H1 (cell line): Measurements from ENCODE around the gene HSPB1. TPM values are rescaled to one million over a fixed set of nuclear protein-coding genes. Genes with fewer than 3 reads are reported as not detected.
A peak's percentile ranks its signal among the peaks of the same experiment; 100 is the strongest.

Source experiments
- ATF2 ChIP-seq: IDR thresholded peaks from 2 replicates; pipeline ENCODE4 v1.6.1; 2012; ENCODE audit warnings: low read length, inconsistent platforms
- CHD7 ChIP-seq: fragments of 300-600 bp; sonication (generic); IDR thresholded peaks from 2 replicates; pipeline ENCODE4 v1.7.1; 2012; ENCODE audit warnings: low read length, moderate library complexity, mild to moderate bottlenecking, inconsistent platforms; ENCODE audit not compliant: insufficient replicate concordance
- TAF7 ChIP-seq: optimal IDR thresholded peaks from 2 replicates; pipeline ENCODE3; 2011; ENCODE audit warnings: low read depth, mild to moderate bottlenecking, inconsistent platforms, low read length, moderate library complexity, borderline replicate concordance
- YY1 ChIP-seq: IDR thresholded peaks from 2 replicates; pipeline ENCODE4 v1.6.1; 2011; ENCODE audit warnings: low read depth, mild to moderate bottlenecking, low read length
- polyA plus RNA-seq, 7 experiments: library from polyadenylated mRNA; depleted of rRNA in 3 of 7; stranded (reverse) in 5 of 7; unstranded in 2 of 7; fragments of >200 nt in 5 of 7; fragments of 200-250 nt in 2 of 7; gene quantifications; 1 replicate in 5 of 7; 2 replicates in 1 of 7; 4 replicates in 1 of 7; pipeline versions ENCODE4 v1.2.1 to v1.2.3, GENCODE V29; 2011 to 2013; ENCODE audit warnings: missing spikeins in 2 of 7, mixed read lengths in 2 of 7
- total RNA-seq: library from RNA; stranded (reverse); fragmentation: NEBNext Ultra II Directional; extraction: Animal tissue kit (Norgen Biotek cat#: 25700); gene quantifications from 2 replicates; pipeline ENCODE4 v1.2.1, GENCODE V29; 2021
- TF ChIP-seq, protein P1 (sequence below), 3 experiments: IDR thresholded peaks; 1 replicate in 2 of 3; 2 replicates in 1 of 3; pipeline versions ENCODE4 v1.5.1 to v1.6.1; 2011; ENCODE audit warnings: low read length in 3 of 3, mild to moderate bottlenecking in 3 of 3, inconsistent platforms in 2 of 3, low read depth in 1 of 3, moderate library complexity in 1 of 3; ENCODE audit not compliant: insufficient read depth in 1 of 3; ENCODE audit errors: control extremely low read depth in 1 of 3

The HSPB1 gene
- total and polyA plus RNA-seq, 2 of the 8 experiments (the other 6 are each of a cell fraction or from before 2014, with no cell fraction given), result 165 to 254 TPM

GRCh38 chr7:76314042-76314721 is 11.7 kb downstream of the HSPB1 start (continued):
- TF ChIP-seq CHD7 (no peak), YY1 (no peak), ATF2 (0 out of 2 replicates have a peak, but pooled peaks have one; percentile 56), TAF7 (peak; percentile 20)
- TF ChIP-seq, protein P1, sequence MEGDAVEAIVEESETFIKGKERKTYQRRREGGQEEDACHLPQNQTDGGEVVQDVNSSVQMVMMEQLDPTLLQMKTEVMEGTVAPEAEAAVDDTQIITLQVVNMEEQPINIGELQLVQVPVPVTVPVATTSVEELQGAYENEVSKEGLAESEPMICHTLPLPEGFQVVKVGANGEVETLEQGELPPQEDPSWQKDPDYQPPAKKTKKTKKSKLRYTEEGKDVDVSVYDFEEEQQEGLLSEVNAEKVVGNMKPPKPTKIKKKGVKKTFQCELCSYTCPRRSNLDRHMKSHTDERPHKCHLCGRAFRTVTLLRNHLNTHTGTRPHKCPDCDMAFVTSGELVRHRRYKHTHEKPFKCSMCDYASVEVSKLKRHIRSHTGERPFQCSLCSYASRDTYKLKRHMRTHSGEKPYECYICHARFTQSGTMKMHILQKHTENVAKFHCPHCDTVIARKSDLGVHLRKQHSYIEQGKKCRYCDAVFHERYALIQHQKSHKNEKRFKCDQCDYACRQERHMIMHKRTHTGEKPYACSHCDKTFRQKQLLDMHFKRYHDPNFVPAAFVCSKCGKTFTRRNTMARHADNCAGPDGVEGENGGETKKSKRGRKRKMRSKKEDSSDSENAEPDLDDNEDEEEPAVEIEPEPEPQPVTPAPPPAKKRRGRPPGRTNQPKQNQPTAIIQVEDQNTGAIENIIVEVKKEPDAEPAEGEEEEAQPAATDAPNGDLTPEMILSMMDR (IDR thresholded peaks at IDR 0.05; ENCODE audit: control extremely low read depth in 1 of 3, insufficient read depth in 1 of 3, low read depth in 1 of 3, low read length in 3 of 3), result peak; percentile 99 to 100 (median 100)
